Omental fat pad (tissue), 4 donors: ENCODE data around the gene SIDT1. TPM values are rescaled to one million over a fixed set of nuclear protein-coding genes. Genes with fewer than 3 reads are reported as not detected.

Experiments
- ATAC-seq: fragments of 150-250 bp; one replicate; pipeline ENCODE4 v1.9.1; 2016; ENCODE audit warnings: mild to moderate bottlenecking, moderate library complexity; ENCODE audit not compliant: low FRiP score
- DNase-seq: peaks from one replicate; pipeline ENCODE4 v3.0.0-alpha.2; 2019; ENCODE audit warnings: low spot score
- CTCF ChIP-seq, 3 donors: fragments of 450-650 bp; IDR thresholded peaks; one replicate each; pipeline ENCODE4 v1.5.1; 2016 to 2017; ENCODE audit warnings: antibody characterized with exemption in 3 of 3, mild to moderate bottlenecking in 3 of 3, moderate library complexity in 2 of 3
- total RNA-seq, 4 donors: library from RNA; depleted of rRNA; stranded (reverse); fragments of >200 nt; gene quantifications; one replicate each; pipeline ENCODE4 v1.1.0, GENCODE V29; 2016

The SIDT1 gene
- total RNA-seq, 4 donors from 2014 or later, result 2.7 to 7.4 (median 5.1) TPM

GRCh38 chr3:113541519-113541918 lies 9.2 kb downstream of the SIDT1 start:
- no peak for DNase-seq
- no peak for ATAC-seq
- TF ChIP-seq CTCF (IDR thresholded peaks at IDR 0.05), result no peak

GRCh38 chr3:113545594-113545993 lies 13.2 kb downstream of the SIDT1 start:
- ATAC-seq (no peak), DNase-seq (no peak)
- no peak for TF ChIP-seq CTCF (IDR thresholded peaks at IDR 0.05)

GRCh38 chr3:113546414-113546893 lies 14.1 kb downstream of the SIDT1 start:
- DNase-seq (no peak), ATAC-seq (no peak)
- TF ChIP-seq CTCF (IDR thresholded peaks at IDR 0.05), result no peak

- DNase-seq (no peak), ATAC-seq (no peak)
- TF ChIP-seq CTCF (IDR thresholded peaks at IDR 0.05), result no peak
Measured at GRCh38 chr3:113548501-113548900, 16.1 kb downstream of the SIDT1 start.

GRCh38 chr3:113551820-113552219 lies 19.5 kb downstream of the SIDT1 start:
- TF ChIP-seq CTCF (IDR thresholded peaks at IDR 0.05), result no peak
- DNase-seq (no peak), ATAC-seq (no peak)

- DNase-seq, result no peak
- ATAC-seq, result no peak
- no peak for TF ChIP-seq CTCF (IDR thresholded peaks at IDR 0.05)
Measured at GRCh38 chr3:113552851-113553250, 20.5 kb downstream of the SIDT1 start.

GRCh38 chr3:113555138-113555537 lies 22.8 kb downstream of the SIDT1 start:
- no peak for TF ChIP-seq CTCF (IDR thresholded peaks at IDR 0.05)
- DNase-seq (no peak), ATAC-seq (no peak)
